ENCODE data around the gene RPL29.

Gene RPL29

GRCh38 chr3:52041118-52041731 is 45.5 kb upstream of the RPL29 start:
- no peaks in the 10 kb centered on the region for H3K27me3 ChIP-seq (ENCODE audit: insufficient read depth, poor library complexity, severe bottlenecking)
- TF ChIP-seq REST (IDR thresholded peaks at IDR 0.05; ENCODE audit: insufficient replicate concordance, low read depth) (no peak), POLR2AphosphoS5 (IDR thresholded peaks at IDR 0.05; ENCODE audit: low read depth) (no peak), SPI1 (IDR thresholded peaks at IDR 0.05; ENCODE audit: borderline replicate concordance, low read depth) (no peak), GABPA (IDR thresholded peaks at IDR 0.05; ENCODE audit: low read depth) (no peak), CTCF (IDR thresholded peaks at IDR 0.05; ENCODE audit: insufficient read depth, low read length) (no peak)
- no peak overlapping the region for H3K27ac ChIP-seq (replicated peaks)
- no peak overlapping the region for H3K4me3 ChIP-seq (replicated peaks; ENCODE audit: insufficient read depth, low read length)
- DNase-seq (ENCODE audit: low read depth in 1 of 2, low spot score in 1 of 2) = no peak

GRCh38 chr3:52040600-52040999 is 44.9 kb upstream of the RPL29 start:
- H3K27ac ChIP-seq (replicated peaks) = no peak overlapping the region
- peak; percentile 12; the same call in 1 of the 2 replicates for TF ChIP-seq SPI1 (IDR thresholded peaks at IDR 0.05; ENCODE audit: borderline replicate concordance, low read depth)
- TF ChIP-seq GABPA (IDR thresholded peaks at IDR 0.05; ENCODE audit: low read depth) = no peak
- H3K27me3 ChIP-seq (ENCODE audit: insufficient read depth, poor library complexity, severe bottlenecking) = no peaks in the 10 kb centered on the region
- no peak for DNase-seq (ENCODE audit: low read depth in 1 of 2, low spot score in 1 of 2)
- no peak overlapping the region for H3K4me3 ChIP-seq (replicated peaks; ENCODE audit: insufficient read depth, low read length)

GRCh38 chr3:52039846-52040245 is 44.2 kb upstream of the RPL29 start:
- no peak for TF ChIP-seq SPI1 (IDR thresholded peaks at IDR 0.05; ENCODE audit: borderline replicate concordance, low read depth)
- no peak for TF ChIP-seq GABPA (IDR thresholded peaks at IDR 0.05; ENCODE audit: low read depth)
- Histone ChIP-seq H3K27me3 (ENCODE audit: insufficient read depth, poor library complexity, severe bottlenecking) (no peaks in the 10 kb centered on the region), H3K27ac (replicated peaks) (no peak overlapping the region), H3K4me3 (replicated peaks; ENCODE audit: insufficient read depth, low read length) (no peak overlapping the region)
- DNase-seq (ENCODE audit: low read depth in 1 of 2, low spot score in 1 of 2) = no peak

- no peak for TF ChIP-seq POLR2AphosphoS5 (IDR thresholded peaks at IDR 0.05; ENCODE audit: low read depth)
- TF ChIP-seq GABPA (IDR thresholded peaks at IDR 0.05; ENCODE audit: low read depth) = no peak
- no peak for TF ChIP-seq CTCF (IDR thresholded peaks at IDR 0.05; ENCODE audit: insufficient read depth, low read length)
- no peak for TF ChIP-seq REST (IDR thresholded peaks at IDR 0.05; ENCODE audit: insufficient replicate concordance, low read depth)
- no peak for TF ChIP-seq SPI1 (IDR thresholded peaks at IDR 0.05; ENCODE audit: borderline replicate concordance, low read depth)
- H3K27ac ChIP-seq (replicated peaks) = no peak overlapping the region
- DNase-seq (ENCODE audit: low read depth in 1 of 2, low spot score in 1 of 2) = no peak
- no peaks in the 10 kb centered on the region for H3K27me3 ChIP-seq (ENCODE audit: insufficient read depth, poor library complexity, severe bottlenecking)
- H3K4me3 ChIP-seq (replicated peaks; ENCODE audit: insufficient read depth, low read length) = no peak overlapping the region
Observed at GRCh38 chr3:52039426-52039825, 43.7 kb upstream of the RPL29 start.

GRCh38 chr3:52038227-52038626 is 42.5 kb upstream of the RPL29 start:
- no peak for DNase-seq (ENCODE audit: low read depth in 1 of 2, low spot score in 1 of 2)
- no peak overlapping the region for H3K4me3 ChIP-seq (replicated peaks; ENCODE audit: insufficient read depth, low read length)
- no peak overlapping the region for H3K27ac ChIP-seq (replicated peaks)
- no peaks in the 10 kb centered on the region for H3K27me3 ChIP-seq (ENCODE audit: insufficient read depth, poor library complexity, severe bottlenecking)
- TF ChIP-seq REST (IDR thresholded peaks at IDR 0.05; ENCODE audit: insufficient replicate concordance, low read depth) = no peak

Data from HL-60 (cell line).